ENCODE measurements around the gene TIMM29.

Gene TIMM29

GRCh38 chr19:10928563-10929401 lies at the start of gene TIMM29, which contains the start of gene YIPF2:
TSS of gene TIMM29 (plus strand) at chr19:10928811. CDS start at chr19:10928823, 12 bp downstream.
TSS of gene YIPF2 (minus strand) at chr19:10928639. CDS start at chr19:10928410, 229 bp downstream.
- peak; percentile 96 for DNase-seq (ENCODE audit: low read depth)
- TF ChIP-seq, protein P1, sequence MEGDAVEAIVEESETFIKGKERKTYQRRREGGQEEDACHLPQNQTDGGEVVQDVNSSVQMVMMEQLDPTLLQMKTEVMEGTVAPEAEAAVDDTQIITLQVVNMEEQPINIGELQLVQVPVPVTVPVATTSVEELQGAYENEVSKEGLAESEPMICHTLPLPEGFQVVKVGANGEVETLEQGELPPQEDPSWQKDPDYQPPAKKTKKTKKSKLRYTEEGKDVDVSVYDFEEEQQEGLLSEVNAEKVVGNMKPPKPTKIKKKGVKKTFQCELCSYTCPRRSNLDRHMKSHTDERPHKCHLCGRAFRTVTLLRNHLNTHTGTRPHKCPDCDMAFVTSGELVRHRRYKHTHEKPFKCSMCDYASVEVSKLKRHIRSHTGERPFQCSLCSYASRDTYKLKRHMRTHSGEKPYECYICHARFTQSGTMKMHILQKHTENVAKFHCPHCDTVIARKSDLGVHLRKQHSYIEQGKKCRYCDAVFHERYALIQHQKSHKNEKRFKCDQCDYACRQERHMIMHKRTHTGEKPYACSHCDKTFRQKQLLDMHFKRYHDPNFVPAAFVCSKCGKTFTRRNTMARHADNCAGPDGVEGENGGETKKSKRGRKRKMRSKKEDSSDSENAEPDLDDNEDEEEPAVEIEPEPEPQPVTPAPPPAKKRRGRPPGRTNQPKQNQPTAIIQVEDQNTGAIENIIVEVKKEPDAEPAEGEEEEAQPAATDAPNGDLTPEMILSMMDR (IDR thresholded peaks at IDR 0.05; ENCODE audit: low read depth, low read length, missing control alignments): no peak
- peak within 1 kb of the TSS; percentile 88 for H3K4me3 ChIP-seq (ENCODE audit: low read depth, low read length)
- in situ Hi-C loops (cut with HindIII; ENCODE audit: low sequenced_read_pairs): no loop called here

GRCh38 chr19:10881403-10882107 lies 47.1 kb upstream of the TIMM29 start:
- no peak overlapping the region for H3K4me3 ChIP-seq (ENCODE audit: low read depth, low read length)
- TF ChIP-seq, protein P1 (IDR thresholded peaks at IDR 0.05; ENCODE audit: low read depth, low read length, missing control alignments): no peak
- in situ Hi-C loops (cut with HindIII; ENCODE audit: low sequenced_read_pairs): no loop called here
- DNase-seq (ENCODE audit: low read depth): no peak

DNA sequence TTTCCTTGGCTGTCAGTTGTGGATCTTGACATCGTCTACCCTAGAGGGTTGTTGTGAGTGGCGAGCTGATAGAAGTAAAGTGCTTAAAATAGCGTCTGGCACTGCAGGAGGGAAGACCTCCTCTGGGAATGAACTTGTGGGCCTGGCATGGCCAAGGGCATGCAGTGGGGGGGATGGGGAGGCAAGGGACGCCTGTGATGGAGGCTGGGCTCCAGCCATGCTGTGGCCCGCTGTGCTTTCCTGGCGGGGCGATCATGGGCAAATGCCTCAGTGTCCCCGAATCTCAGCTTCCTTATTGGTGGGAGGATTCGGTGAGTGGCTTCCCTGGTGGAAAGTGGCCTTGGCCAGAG lies 46.5 kb upstream of the TIMM29 start:
- DNase-seq (ENCODE audit: low read depth): no peak
- in situ Hi-C loops (cut with HindIII; ENCODE audit: low sequenced_read_pairs): no loop called here
- no peak overlapping the region for H3K4me3 ChIP-seq (ENCODE audit: low read depth, low read length)
- TF ChIP-seq, protein P1 (IDR thresholded peaks at IDR 0.05; ENCODE audit: low read depth, low read length, missing control alignments): no peak

- H3K4me3 ChIP-seq (ENCODE audit: low read depth, low read length): no peak overlapping the region
- DNase-seq (ENCODE audit: low read depth): no peak
- in situ Hi-C loops (cut with HindIII; ENCODE audit: low sequenced_read_pairs): no loop called here
- TF ChIP-seq, protein P1 (IDR thresholded peaks at IDR 0.05; ENCODE audit: low read depth, low read length, missing control alignments): no peak
Observed at GRCh38 chr19:10884274-10884673, 44.3 kb upstream of the TIMM29 start.

GRCh38 chr19:10885201-10886169 lies 43.1 kb upstream of the TIMM29 start:
- TF ChIP-seq, protein P1 (IDR thresholded peaks at IDR 0.05; ENCODE audit: low read depth, low read length, missing control alignments): no peak
- DNase-seq (ENCODE audit: low read depth): no peak
- H3K4me3 ChIP-seq (ENCODE audit: low read depth, low read length): no peak overlapping the region
- in situ Hi-C loops (cut with HindIII; ENCODE audit: low sequenced_read_pairs): no loop called here

Data from astrocyte of the cerebellum (primary cell).